K562 (cell line): ENCODE measurements around the gene CEP68. TPM values are rescaled to one million over a fixed set of nuclear protein-coding genes. Genes with fewer than 3 reads are reported as not detected.

ENCODE experiments used
- ATAC-seq: fragments of 200-7000 bp; cut with Tn5 transposase; 3 replicates; pipeline ENCODE4 v1.9.1; 2020; ENCODE audit warnings: moderate library complexity
- BruUV-seq: library from RNA; stranded (reverse); fragments of 400-500 nt; replicated peaks from 2 replicates; lab custom pipeline; 2021; lab: Mats Ljungman, UMichigan
- CTCF ChIA-PET: fragments of 300-600 bp; formaldehyde crosslinking; extraction: SDS; loops from one replicate; lab custom pipeline; 2021; ENCODE audit warnings: low intra/inter-chr PET ratio; lab: Yijun Ruan, JAX
- POLR2A ChIA-PET: fragments of 300-600, 350-650 bp; sonication (Branson Sonifier 250); formaldehyde crosslinking; extraction: SDS; loops from one replicate; lab custom pipeline; 2021; ENCODE audit warnings: antibody characterized with exemption, inconsistent platforms; lab: Yijun Ruan, JAX
- DNase-seq, 4 experiments: peaks; one replicate each; pipeline versions ENCODE4 v3.0.0 to v3.0.0-alpha.2; 2011 to 2018; ENCODE audit warnings: low spot score in 3 of 4, mixed read lengths in 3 of 4; ENCODE audit errors: extremely low read depth in 1 of 4
- FAIRE-seq: peaks from 2 replicates; lab custom pipeline; 2011; peaks lifted over from hg19 to GRCh38; lab: Jason Lieb, UNC
- H2AFZ ChIP-seq: 2 replicates; pipeline ENCODE4 v1.6.0; 2011; ENCODE audit warnings: low read depth, low read length, control low read depth, inconsistent platforms
- H3K27ac ChIP-seq: fragments of 200-600 bp; 3 replicates; pipeline ENCODE4 v1.8.0; 2011; ENCODE audit warnings: low read depth, mild to moderate bottlenecking, control low read depth, inconsistent platforms, low read length, moderate library complexity, mixed read lengths; ENCODE audit errors: extremely low read depth
- H3K27me3 ChIP-seq, 2 experiments: fragments of 300-600 bp in 1 of 2; 2 replicates in 1 of 2; 3 replicates in 1 of 2; pipeline versions ENCODE4 v1.6.0 to v1.8.0; 2011; ENCODE audit warnings: inconsistent platforms in 2 of 2, low read length in 2 of 2, mild to moderate bottlenecking in 1 of 2, mixed read lengths in 1 of 2, moderate library complexity in 1 of 2; ENCODE audit not compliant: control insufficient read depth in 2 of 2, insufficient read depth in 2 of 2
- H3K36me3 ChIP-seq: fragments of 300-600 bp; 3 replicates; pipeline ENCODE4 v1.8.0; 2011; ENCODE audit warnings: mild to moderate bottlenecking, low read length, inconsistent platforms; ENCODE audit not compliant: control insufficient read depth, insufficient read depth
- H3K4me1 ChIP-seq, 2 experiments: fragments of 200-600 bp in 1 of 2; replicated peaks in 1 of 2; 2 replicates in 1 of 2; 3 replicates in 1 of 2; pipeline versions ENCODE4 v1.5.1 to v1.8.0; 2011; ENCODE audit warnings: inconsistent platforms in 2 of 2, low read length in 2 of 2, mild to moderate bottlenecking in 1 of 2, mixed read lengths in 1 of 2, moderate library complexity in 1 of 2; ENCODE audit not compliant: control insufficient read depth in 2 of 2, insufficient read depth in 2 of 2
- H3K4me2 ChIP-seq: 2 replicates; pipeline ENCODE4 v1.6.1; 2011; ENCODE audit warnings: low read length, control low read depth, inconsistent platforms, mixed read lengths; ENCODE audit not compliant: insufficient read depth
- H3K4me3 ChIP-seq: fragments of 200-600 bp; sonication (generic), shearing (Covaris generic); 2 replicates; pipeline ENCODE4 v1.5.1; 2016; ENCODE audit warnings: control low read depth, inconsistent platforms
- H3K79me2 ChIP-seq: fragments of 200-600 bp; 3 replicates; pipeline ENCODE4 v1.8.0; 2011; ENCODE audit warnings: low read length, inconsistent platforms; ENCODE audit not compliant: control insufficient read depth, insufficient read depth
- H3K9ac ChIP-seq, 2 experiments: 2 replicates each; pipeline versions ENCODE4 v1.6.0 to v1.6.1; 2011; ENCODE audit warnings: low read depth in 2 of 2, low read length in 2 of 2, control low read depth in 1 of 2, inconsistent platforms in 1 of 2, mild to moderate bottlenecking in 1 of 2, mixed read lengths in 1 of 2; ENCODE audit not compliant: insufficient read depth in 1 of 2
- H3K9me1 ChIP-seq: one replicate; pipeline ENCODE4 v1.6.0; 2011; ENCODE audit warnings: inconsistent platforms, mild to moderate bottlenecking, low read length, moderate library complexity; ENCODE audit not compliant: control insufficient read depth, insufficient read depth
- H3K9me3 ChIP-seq: replicated peaks from 2 replicates; pipeline ENCODE4 v1.5.1; 2011; ENCODE audit warnings: low read depth, low read length, inconsistent platforms; ENCODE audit not compliant: control insufficient read depth, insufficient read depth
- H4K20me1 ChIP-seq: replicated peaks from 2 replicates; pipeline ENCODE4 v1.6.1; 2011; ENCODE audit warnings: low read length, inconsistent platforms, mixed read lengths; ENCODE audit not compliant: control insufficient read depth, insufficient read depth
- MTA3 ChIP-seq: fragments of 450-650 bp; formaldehyde crosslinking; IDR thresholded peaks from 2 replicates; pipeline ENCODE4 v1.6.1; 2017; ENCODE audit warnings: mild to moderate bottlenecking, borderline replicate concordance
- POLR2A ChIP-seq: fragments of 450-650 bp; conservative IDR thresholded peaks from 2 replicates; pipeline ENCODE4 v1.6.1; 2016
- POLR2G ChIP-seq: fragments of 200-400 bp; formaldehyde crosslinking; IDR thresholded peaks from 2 replicates; pipeline ENCODE4 v1.6.1; 2017; ENCODE audit warnings: low read depth, mild to moderate bottlenecking, antibody characterized with exemption, low read length, moderate library complexity
- RBBP5 ChIP-seq: fragments of 200-600 bp; sonication (generic); IDR thresholded peaks from 2 replicates; pipeline ENCODE4 v1.6.1; 2012; ENCODE audit warnings: borderline replicate concordance, mild to moderate bottlenecking, low read length, control low read depth, inconsistent platforms; ENCODE audit not compliant: insufficient read depth, poor library complexity, severe bottlenecking
- SPI1 ChIP-seq: IDR thresholded peaks from 2 replicates; pipeline ENCODE4 v1.6.1; 2011; ENCODE audit warnings: low read depth, low read length, control low read depth, borderline replicate concordance
- TAF7 ChIP-seq: fragments of 450-650 bp; IDR thresholded peaks from 2 replicates; pipeline ENCODE4 v1.6.1; 2016; ENCODE audit warnings: missing genetic modification characterization, missing compliant biosample characterization
- WGBS: fragments of 100-300 bp; shearing (Covaris generic); methylation state at CpG from one replicate; pipeline ENCODE4 v1.1.6; 2016; ENCODE audit warnings: low coverage, mixed read lengths; ENCODE audit not compliant: insufficient coverage; ENCODE audit errors: missing lambda C conversion rate; 5-methylcytosine and 5-hydroxymethylcytosine counted together
- in situ Hi-C: fragments of 300-500 bp; cut with MboI; formaldehyde crosslinking; loops from 4 replicates; pipeline ENCODE4 v1.15.0; 2018; ENCODE audit warnings: inconsistent platforms, mixed read lengths
- intact Hi-C: fragments of 100-400 bp; cut with micrococcal nuclease; formaldehyde crosslinking; loops from 2 replicates; pipeline ENCODE4 v1.14.2; 2022
- polyA plus RNA-seq, 8 experiments: library from polyadenylated mRNA; depleted of rRNA in 4 of 8; stranded (reverse) in 5 of 8; unstranded in 3 of 8; fragments of >200 nt; fragmentation: Nextera tagmentation in 2 of 8; fragmentation: Illumina TruSeq in 1 of 8; extraction: Ambion mirVana in 2 of 8; extraction: Trizol in 1 of 8; gene quantifications; 2 replicates each; pipeline versions ENCODE4 v1.2.1 to v1.2.3, GENCODE V29; 2011 to 2014; ENCODE audit warnings: inconsistent platforms in 1 of 8, missing spikeins in 1 of 8
- total RNA-seq, 7 experiments: library from RNA; depleted of rRNA in 6 of 7; stranded (reverse); fragments of >200 nt in 6 of 7; fragmentation: Illumina TruSeq in 2 of 7; extraction: Trizol in 2 of 7; gene quantifications; 2 replicates each; pipeline versions ENCODE4 v1.2.1 to v1.2.3, GENCODE V29; 2011 to 2021; ENCODE audit warnings: low replicate concordance in 1 of 7
- TF ChIP-seq, protein P1 (sequence below), 3 experiments: IDR thresholded peaks in 2 of 3; conservative IDR thresholded peaks in 1 of 3; 2 replicates each; pipeline ENCODE4 v1.5.1; 2011 to 2012; ENCODE audit warnings: low read length in 3 of 3, mild to moderate bottlenecking in 3 of 3, control low read depth in 2 of 3, improper control_type of control experiment in 1 of 3, inconsistent platforms in 1 of 3, low read depth in 1 of 3, mixed read lengths in 1 of 3, moderate library complexity in 1 of 3; ENCODE audit not compliant: insufficient read depth in 2 of 3

The CEP68 gene
- total and polyA plus RNA-seq, 9 of the 15 experiments (the other 6 are each of a cell fraction or from before 2014, with no cell fraction given) = 1.4 to 8.5 (median 5.2) TPM

DNA sequence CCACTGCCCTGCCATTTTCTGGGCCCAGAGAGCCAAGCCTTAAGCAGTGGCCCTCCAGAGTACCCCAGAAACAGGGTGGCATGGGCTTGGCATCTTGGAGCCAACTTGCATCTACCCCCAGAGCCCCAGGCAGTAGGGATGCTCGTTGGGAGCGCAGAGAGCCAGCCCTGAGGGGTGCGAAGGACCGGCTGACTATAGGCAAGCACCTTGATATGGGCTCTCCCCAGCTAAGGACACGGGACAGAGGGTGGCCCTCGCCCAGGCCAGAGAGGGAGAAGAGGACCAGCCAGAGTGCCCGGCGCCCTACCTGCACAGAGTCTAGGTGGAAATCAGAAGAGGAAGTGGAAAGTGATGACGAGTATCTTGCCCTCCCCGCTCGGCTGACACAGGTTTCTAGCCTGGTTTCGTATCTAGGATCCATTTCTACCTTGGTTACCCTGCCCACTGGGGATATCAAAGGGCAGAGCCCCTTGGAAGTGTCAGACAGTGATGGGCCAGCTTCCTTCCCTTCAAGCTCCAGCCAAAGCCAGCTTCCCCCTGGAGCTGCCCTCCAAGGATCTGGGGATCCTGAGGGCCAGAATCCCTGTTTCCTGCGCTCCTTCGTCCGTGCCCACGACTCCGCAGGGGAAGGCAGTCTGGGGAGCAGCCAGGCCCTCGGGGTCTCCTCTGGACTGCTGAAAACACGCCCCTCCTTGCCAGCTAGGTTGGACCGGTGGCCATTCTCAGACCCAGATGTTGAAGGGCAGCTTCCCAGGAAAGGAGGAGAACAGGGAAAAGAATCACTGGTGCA is 16.2 kb downstream of the CEP68 start:
- Histone ChIP-seq H3K27me3 (no peaks in the 10 kb centered on the region), H4K20me1 (0 out of 2 replicates have a peak, but pooled peaks cover 8% of the 10 kb centered on the region), H3K79me2 (peaks cover 5% of the 10 kb centered on the region; the same call in 1 of the 3 replicates), H2AFZ (no peak overlapping the region), H3K4me3 (no peak overlapping the region), H3K9me3 (no peaks in the 10 kb centered on the region), H3K4me1 (peaks cover 11 to 15% of the 10 kb centered on the region in 2 experiments; a peak in 4 of 5 replicates), H3K4me2 (no peak overlapping the region), H3K36me3 (peaks cover 63% of the 10 kb centered on the region), H3K9ac (peak overlapping the region in 1 of 2 experiments; percentile 18; a peak in 1 of 4 replicates), H3K9me1 (peaks cover 4% of the 10 kb centered on the region), H3K27ac (no peak overlapping the region)
- in situ Hi-C loops (loop anchor here (5.0 kb wide), 1 partner anchor 115 kb away; no protein-coding TSS in a partner anchor), intact Hi-C loops (no loop called here)
- no TSS peak for BruUV-seq
- DNase-seq (no peak), ATAC-seq (no peak), FAIRE-seq (no peak)
- ChIA-PET CTCF (no interaction called here), POLR2A (interaction anchor here (0.6 to 3.0 kb wide), 4 partner anchors 7 to 384 kb away, joined by 3 to 17 read pairs (median 5); no protein-coding TSS in a partner anchor)
- TF ChIP-seq, protein P1, sequence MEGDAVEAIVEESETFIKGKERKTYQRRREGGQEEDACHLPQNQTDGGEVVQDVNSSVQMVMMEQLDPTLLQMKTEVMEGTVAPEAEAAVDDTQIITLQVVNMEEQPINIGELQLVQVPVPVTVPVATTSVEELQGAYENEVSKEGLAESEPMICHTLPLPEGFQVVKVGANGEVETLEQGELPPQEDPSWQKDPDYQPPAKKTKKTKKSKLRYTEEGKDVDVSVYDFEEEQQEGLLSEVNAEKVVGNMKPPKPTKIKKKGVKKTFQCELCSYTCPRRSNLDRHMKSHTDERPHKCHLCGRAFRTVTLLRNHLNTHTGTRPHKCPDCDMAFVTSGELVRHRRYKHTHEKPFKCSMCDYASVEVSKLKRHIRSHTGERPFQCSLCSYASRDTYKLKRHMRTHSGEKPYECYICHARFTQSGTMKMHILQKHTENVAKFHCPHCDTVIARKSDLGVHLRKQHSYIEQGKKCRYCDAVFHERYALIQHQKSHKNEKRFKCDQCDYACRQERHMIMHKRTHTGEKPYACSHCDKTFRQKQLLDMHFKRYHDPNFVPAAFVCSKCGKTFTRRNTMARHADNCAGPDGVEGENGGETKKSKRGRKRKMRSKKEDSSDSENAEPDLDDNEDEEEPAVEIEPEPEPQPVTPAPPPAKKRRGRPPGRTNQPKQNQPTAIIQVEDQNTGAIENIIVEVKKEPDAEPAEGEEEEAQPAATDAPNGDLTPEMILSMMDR (IDR thresholded peaks at IDR 0.05 in 2 of 3, conservative IDR thresholded peaks at IDR 0.05 in 1 of 3; ENCODE audit: insufficient read depth in 2 of 3, low read depth in 1 of 3, low read length in 3 of 3) = 0 out of 6 replicates have a peak, but pooled peaks of 1 of the 3 experiments have one; percentile 2
- TF ChIP-seq POLR2A (0 out of 2 replicates have a peak, but pooled peaks have one; percentile 33), POLR2G (peak; percentile 52), TAF7 (tag) (no peak), MTA3 (no peak), RBBP5 (no peak), SPI1 (peak; percentile 48; the same call in 1 of the 2 replicates)
- WGBS = 93% methylated on average over 20 of the region's 20 CpGs
